HUDEP-2 (cell line): ENCODE measurements around the gene PPP1R9A.

Source experiments
- DNase-seq, 76 experiments: peaks; one replicate each; lab custom pipeline; 2025; ENCODE audit not compliant: unreplicated experiment in 76 of 76; lab: John Stamatoyannopoulos, UW

Gene PPP1R9A

GRCh38 chr7:95304990-95305389 is 397.6 kb downstream of the PPP1R9A start:
- no peak for DNase-seq

GRCh38 chr7:95309951-95310350 is 402.6 kb downstream of the PPP1R9A start:
- DNase-seq = no peak

DNA sequence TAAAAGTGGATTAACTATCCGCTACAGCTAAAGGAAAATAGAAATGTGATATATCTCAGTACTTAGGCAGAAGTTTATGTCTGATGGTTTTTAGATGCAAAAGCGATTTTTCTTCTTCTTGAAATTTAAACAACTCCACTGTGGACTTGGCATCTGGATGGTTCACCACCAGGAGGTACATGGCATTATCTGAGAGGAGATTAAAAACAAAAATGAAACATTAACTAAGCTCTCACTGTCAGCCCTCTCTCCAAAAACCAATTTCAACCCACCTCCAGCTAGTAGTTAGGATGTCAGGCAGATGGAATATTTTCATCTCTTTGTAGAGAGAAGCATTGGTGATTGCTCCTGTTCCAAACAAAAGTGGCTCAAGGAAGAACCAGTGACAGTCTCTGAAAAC is 404.0 kb downstream of the PPP1R9A start:
- no peak for DNase-seq

GRCh38 chr7:95312561-95312960 is 405.2 kb downstream of the PPP1R9A start:
- DNase-seq = no peak

DNA sequence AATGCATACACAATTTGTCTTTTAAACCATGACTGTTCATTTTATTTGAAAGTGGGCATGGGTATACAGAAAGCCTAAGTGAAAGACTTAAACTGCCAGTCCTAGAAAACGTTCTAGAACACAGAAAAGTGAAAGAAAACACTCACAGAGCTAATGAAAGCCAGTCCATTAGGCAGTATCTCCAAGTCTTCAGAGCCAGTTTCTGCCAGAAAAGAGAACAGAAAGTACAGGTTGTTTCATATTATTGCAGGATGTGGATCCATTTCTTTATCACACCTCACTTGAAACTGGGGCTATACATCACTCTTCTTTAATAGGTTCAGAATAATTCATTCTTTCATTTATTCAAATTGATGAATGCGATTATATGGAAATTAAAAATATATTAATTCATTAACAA is 409.2 kb downstream of the PPP1R9A start:
- DNase-seq = no peak

- DNase-seq = peak in 43 of 76 experiments; percentile 0 to 59 (median 14)
These were observed 410.2 kb downstream of the PPP1R9A start for GRCh38 chr7:95317546-95317945.

DNA sequence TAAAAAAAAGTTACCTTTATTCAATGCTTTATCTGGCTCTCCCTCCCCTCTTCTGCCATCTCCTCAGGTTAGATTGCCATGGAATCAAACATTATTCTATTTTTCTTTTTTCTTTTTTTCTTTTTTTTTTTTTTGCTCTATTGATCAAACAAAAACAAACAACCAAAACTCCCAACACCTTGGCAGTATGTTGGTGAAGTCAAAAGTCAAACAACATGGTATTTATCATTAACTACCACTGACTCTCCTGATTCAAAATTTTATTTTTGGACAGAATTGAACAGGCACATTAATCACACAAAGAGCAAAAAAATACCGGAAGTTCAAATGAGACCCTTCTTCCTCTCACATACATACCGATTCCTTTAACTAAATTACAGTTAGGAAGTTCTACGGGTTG is 410.6 kb downstream of the PPP1R9A start:
- no peak for DNase-seq

DNA sequence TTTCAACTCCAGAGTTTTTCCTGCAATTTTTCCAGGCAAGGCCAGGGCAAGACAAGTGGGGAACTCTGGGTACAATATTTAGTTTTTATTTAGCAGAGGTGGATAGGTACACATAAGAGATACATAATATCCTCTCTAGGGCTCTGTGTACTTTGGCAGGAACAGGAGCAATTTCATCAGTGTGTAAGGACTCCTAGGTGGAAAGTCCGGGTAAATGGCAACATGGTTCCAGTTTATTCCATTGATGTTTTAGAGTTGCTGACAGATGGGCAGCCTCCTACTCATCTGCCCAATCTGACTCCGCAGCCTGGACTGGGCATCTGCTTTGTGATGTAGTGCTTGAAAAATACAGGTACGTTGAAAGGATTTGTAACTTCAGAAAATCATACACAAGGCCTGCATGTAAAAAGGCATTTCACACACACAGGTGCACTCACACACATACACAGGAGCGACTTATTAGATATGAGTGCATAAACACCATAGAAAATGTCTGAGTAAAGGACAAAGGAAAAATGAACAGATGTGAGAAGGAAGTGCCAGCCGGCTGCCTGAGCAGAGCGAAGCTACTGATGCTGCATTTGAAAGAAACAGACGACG is 411.2 kb downstream of the PPP1R9A start:
- no peak for DNase-seq

GRCh38 chr7:95319570-95319969 is 412.2 kb downstream of the PPP1R9A start:
- DNase-seq = no peak

DNA sequence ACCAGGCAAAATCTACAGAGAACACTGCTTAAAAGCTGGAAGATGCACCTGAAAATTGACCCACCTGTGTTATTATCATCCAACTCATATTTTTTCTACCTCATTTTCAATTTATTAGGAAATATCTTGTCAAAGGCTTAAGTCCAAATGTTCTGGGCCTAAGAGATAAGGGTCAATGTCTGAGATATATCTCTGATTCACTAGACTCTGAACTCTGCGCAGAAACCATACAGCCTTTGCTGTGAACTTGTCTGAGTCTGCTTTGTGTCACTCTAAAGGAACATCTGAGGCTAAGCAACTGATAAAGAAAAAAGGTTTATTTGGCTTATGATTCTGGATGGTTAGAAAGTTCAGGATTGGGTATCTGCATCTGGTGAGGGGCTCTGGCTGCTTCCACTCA is 413.3 kb downstream of the PPP1R9A start:
- no peak for DNase-seq

DNA sequence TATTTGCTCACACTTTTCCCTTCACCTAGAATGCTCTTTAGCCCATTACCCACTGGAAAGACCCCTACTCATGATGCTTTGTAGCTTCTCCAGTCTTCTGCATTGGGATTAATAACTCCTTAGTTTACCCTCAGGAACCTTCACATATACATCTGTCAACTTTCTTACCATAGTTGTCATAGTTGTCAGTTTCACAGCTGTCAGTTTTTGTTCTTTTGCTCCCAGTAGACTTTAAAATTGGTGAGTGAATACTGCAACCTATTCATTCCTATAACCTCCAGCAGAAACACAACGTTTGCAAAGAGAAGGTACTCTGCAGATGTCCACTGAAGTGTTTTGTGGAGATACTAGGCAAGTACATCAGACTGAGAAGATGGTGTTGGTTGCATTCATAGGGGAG is 414.3 kb downstream of the PPP1R9A start:
- DNase-seq = no peak

DNA sequence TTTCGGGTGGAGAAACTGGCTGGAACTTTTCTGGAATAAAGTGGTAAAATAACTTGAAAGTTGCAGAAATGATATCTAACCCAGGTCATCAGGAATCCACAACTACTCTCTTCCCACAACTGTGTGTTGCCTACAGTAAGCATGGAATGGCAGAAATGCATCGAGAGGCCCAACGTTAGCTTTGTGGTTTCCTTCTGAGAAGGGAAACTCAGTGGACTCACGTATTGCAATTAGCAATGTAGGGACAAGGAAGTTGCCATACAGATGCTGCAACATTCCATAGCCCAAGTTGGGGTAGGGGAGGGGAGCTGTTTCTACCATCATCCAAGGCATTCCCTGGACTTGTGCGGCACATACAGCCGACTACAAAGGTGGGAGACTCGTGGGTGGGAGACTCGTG is 415.0 kb downstream of the PPP1R9A start:
- no peak for DNase-seq

- DNase-seq = no peak
These were observed 415.5 kb downstream of the PPP1R9A start for GRCh38 chr7:95322854-95323253.

- DNase-seq = no peak
These were observed 416.2 kb downstream of the PPP1R9A start for GRCh38 chr7:95323410-95324129.

- no peak for DNase-seq
These were observed 417.0 kb downstream of the PPP1R9A start, which contains the start of gene PON1 for GRCh38 chr7:95324431-95324830. Gene PON1, minus strand, starts transcription at chr7:95324532. Its CDS starts 57 bp downstream, at chr7:95324475.

DNA sequence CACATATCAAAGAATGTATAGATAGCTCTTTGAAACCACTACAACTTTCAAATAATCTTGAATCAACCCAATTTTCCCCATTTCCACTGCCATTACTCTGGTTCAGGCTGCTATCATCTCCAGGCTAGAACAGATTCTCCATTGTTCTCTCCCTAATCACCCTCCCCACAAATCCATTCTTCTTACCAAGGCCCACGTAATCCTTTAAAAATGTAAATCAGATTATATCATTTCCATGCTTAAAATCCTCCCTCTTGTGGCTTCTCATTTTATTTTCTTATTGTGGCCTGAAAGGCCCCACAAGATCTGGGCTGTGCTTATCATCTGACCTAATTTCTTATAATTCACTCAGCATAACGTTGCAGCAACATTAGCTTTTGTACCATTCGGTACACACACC is 420.0 kb downstream of the PPP1R9A start:
- no peak for DNase-seq

DNA sequence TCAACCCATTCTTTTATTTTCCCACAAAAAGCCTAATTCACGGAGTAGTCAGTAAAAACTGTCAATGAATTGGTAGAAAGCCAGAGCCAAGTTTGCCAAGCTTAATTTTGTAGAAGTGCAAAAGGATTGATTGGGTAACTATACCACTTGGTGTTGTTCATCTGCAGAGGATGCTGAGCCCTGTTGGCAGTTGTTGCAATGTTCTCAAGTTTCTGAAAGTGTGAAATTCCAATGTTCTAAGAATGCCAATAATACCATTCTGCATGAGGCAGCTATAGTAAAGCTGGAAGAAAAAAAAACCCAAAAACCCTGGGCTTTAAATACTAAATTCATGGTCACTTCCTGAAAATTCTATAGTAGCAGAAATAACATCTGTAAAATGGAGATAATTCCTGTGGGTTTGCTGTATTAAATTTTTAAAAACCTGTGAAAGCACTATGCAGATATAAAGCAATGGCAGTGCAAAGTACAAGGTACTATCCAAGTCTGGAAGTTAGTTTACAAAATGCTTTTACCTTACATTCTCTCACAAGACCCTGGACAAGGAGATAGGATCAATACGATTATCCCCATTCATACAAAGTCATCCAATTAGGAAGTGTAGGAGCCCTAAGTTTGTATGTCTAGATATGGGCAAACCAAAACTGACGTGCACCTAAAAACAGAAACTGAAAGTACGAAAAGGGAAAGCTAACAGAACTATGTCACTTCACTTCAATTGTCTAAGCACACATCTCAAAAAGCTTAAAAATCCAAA is 423.0 kb downstream of the PPP1R9A start:
- DNase-seq = peak in 2 of 76 experiments; percentile 6 to 11

- DNase-seq = no peak
These were observed 423.6 kb downstream of the PPP1R9A start for GRCh38 chr7:95330961-95331337.

GRCh38 chr7:95334447-95334846 is 427.1 kb downstream of the PPP1R9A start:
- no peak for DNase-seq

- no peak for DNase-seq
These were observed 427.7 kb downstream of the PPP1R9A start for GRCh38 chr7:95335093-95335492.

DNA sequence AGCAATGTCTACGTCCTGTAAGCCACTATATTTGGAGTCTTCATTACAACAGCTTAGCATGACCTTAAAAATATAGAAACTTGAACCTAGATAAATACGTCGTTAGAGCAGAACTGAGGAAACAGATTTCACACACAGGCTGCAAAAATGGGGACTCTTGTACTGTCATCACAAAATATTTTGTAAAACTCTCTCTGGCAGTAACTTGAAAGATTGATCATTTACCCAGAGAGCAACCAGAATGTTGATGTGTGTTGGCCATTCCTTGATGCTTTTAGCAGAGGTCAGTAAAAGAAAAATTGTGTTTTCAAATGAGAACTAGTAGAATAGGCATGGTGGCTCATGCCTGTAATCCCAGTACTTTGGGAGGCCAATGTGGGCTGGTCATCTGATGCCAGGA is 431.4 kb downstream of the PPP1R9A start:
- DNase-seq = no peak

- no peak for DNase-seq
These were observed 433.1 kb downstream of the PPP1R9A start for GRCh38 chr7:95340491-95340890.
